GM18870 (cell line): Measurements from ENCODE around the gene WDR48.

Experiments used
- ATAC-seq: cut with Tn5 transposase; IDR thresholded peaks from one replicate; pipeline ENCODE4 v1.9.1; 2021; ENCODE audit warnings: moderate library complexity; ENCODE audit not compliant: unreplicated experiment

The WDR48 gene

DNA sequence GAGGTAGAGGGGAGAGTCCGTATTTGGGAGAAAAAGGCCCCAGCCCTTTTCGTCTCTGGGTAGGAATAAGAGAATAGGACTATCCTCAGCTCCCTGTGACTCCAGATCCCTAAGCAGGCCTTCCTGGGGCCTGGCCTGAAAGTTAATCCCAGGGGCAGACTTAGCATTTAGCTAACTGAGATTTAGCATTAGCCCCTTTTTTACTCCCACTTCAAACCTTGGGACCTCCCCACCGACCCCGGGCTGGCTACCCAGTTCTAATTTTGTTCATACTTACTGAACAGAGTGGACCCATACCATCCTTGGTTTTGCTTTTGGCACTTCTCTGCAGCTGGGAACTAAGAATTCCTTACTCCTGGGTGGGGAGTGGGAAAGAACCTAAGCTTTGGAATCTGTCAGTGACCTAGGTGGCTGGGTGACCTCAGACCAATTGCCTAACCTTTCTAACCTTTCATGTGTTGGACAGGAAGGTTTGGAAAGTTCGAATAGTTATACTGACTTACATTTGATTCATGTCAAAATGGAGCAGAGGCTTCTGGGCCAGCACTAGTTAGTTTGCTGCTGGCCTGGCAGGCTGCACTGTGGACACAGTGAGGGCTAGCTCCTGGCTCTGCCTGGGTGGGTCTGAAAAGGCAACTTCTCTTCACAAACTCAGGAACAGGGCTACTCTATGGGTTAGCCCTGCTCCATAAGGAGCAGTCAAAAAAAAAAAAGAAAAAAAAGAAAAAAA, 67.3 kb downstream of the WDR48 start:
- ATAC-seq = no peak

DNA sequence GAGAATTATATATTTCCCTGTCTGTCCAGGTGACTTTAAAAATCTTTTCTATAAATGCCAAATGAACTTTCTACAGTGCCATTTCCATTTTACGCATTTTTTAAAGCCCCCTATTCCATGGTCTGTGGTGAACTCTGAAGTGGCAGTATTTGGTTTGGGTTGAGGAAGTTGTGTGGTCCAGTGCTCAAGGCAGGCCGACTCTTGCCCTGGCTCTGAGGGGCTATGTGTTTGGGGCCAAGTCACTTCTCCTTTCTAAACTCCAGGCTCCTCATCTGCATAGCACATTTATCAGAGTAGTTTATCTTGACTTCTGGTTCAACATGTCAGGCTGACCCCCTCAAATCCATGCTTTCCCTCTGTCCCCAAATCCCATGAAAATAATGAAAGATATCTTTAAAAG, 69.8 kb downstream of the WDR48 start:
- no peak for ATAC-seq

DNA sequence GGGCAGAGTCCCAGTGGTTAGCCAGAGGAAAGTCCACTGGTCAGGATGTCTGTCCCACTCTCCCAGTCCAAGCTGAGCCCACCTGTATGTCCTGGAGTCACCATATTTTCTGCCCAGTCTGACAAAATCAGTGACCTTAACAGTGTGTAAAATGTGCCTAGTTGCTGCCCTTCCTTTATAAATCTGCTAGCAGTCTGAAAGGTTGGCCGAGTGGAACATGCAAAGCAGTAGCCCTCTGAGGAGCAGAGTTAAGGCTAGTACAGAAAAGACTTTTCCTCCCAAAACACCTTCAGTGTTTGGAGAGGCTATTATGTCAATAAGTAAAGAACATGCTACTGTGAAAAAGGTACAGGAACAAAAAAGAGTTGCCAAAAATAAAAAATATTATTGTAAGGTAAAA, 71.0 kb downstream of the WDR48 start:
- no peak for ATAC-seq

DNA sequence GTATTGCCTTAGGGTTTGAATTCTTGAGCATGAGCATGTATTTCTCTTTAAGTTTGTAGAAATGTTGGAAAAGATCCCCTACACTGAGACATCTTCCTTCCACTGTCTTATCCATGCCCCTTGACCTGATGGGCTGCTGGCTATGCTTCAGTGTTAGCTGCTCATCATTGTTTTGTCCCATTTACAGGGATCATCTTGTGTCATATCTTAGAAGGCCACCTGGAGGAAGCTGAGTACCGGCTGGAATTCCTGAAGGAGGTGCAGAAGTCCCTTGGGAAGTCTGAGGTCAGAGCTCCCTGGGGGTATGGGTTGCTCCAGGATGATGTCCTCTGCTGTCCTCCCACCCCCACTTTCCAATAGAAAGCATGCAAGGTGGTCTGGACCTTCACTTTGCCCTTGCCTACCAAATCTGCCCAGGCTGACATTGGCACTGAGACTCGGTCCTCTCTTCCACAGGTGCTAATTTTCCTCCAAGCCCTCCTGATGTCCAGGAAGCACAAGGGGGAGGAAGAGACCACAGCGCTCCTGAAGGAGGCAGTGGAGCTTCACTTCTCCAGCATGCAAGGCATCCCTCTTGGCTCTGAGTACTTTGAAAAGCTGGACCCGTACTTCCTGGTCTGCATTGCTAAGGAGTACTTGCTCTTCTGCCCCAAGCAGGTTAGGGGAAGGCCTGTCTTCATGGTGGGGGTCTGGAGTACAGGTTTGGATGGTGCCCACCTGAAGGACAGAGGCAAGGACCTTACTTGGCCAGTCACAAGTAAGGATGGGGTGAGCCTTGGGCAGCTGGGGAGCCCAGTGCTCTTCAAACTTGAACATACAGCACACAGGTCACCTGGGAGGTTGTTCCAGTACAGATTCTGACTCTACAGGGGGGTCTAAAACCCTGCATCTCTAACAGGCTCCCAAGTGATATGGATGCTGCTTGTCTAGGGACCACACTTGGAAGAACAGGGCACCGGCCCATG, 73.3 kb downstream of the WDR48 start:
- no peak for ATAC-seq

DNA sequence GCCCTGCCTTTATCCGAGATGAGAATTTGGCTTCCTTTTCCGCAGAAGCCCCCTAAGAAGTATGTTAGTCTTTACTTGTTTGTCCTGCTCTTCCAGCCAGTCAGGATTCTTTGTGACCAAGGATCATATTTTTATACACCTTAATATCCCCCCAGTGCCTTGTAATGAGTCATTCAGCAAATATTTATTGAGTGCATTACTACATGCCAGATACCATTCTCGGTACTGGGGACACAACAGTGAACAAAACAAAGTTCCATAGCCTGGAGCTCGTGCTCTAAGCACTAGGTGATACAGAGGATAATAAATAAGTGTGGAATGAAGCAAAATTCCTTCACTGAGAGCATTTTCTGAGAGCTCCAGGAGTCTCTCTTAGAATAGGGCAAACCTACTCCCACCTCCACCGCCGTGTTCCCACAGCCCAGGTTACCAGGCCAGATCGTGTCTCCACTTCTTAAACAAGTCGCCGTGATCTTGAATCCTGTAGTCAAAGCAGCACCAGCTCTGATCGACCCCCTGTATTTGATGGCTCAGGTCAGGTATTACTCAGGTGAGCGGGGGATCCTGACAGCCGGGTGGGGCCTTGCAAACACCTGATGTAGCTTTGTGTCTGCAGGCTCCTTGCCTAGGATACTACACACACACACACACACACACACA, 74.2 kb downstream of the WDR48 start:
- ATAC-seq = no peak

DNA sequence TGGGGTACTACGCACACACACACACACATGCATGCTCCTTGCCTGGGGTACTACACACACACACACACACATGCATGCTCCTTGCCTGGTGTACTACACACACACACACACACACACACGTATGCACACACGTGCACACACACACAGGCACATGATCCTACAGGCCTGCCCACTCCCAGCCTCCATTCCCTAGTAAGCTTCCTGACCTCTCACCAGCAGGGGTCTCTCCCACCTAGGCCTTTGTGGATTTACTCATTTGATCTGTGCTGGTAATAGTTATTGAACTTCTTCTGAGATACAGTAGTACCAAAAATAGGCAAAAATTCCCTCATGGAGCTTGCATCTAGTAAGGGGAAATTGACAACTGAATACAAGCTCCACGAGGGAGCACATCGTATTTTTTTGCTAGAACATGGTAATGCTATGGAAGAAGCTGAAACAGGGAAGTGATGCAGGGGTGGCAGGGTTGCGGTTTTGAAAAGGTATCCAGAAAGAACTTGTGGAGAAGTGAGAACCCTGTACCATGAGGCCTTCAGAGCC, 74.8 kb downstream of the WDR48 start:
- no peak for ATAC-seq

DNA sequence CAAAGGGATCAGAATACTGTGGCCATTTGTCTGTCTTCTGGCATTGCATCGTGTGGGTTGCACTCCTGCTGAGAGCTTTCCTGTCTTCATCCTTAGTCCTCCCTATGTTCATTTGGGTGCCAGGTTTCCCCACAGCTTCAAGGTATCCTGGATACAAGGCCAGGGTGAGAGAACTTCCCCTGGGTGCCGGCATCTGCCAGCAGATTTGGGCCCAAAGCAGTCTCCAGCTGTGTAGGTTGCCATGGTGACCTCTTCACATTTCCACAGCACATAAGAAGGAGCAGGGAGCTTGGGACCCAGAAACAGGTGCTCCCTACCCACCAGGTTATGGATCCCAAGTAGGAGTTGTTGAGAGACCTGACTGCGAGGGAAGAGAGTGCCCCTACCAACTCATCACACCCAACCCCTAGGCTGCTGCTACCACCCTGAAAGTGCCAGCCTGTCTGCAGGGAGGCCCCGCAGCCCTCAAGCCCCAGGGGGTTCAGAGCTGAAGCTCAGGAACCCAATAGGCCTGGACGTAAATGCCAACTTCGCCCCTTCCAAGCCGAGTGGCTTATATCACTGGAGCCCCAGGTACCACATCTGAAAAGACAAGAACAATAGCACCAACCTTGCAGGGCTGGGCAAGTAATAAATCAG, 75.6 kb downstream of the WDR48 start:
- ATAC-seq = no peak

DNA sequence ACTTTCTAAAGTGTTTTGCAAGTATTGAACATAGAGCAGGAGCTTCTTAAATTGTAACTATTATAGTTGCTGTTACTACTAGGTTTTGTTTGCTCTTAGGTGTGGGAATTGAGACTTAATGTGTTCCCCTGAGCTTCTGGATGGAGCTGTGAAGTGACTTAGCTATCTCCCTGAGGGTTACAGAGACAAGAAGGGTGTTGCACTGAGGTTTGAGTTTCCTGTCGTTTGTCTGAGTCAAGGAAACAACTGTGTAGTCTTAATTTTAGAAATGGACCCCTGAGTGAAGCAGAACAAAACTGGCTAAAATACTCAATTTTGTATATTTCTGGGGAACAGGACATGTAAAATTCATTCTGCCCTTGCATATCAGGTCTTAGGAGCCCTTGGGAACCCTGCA, 76.1 kb downstream of the WDR48 start:
- ATAC-seq = no peak

DNA sequence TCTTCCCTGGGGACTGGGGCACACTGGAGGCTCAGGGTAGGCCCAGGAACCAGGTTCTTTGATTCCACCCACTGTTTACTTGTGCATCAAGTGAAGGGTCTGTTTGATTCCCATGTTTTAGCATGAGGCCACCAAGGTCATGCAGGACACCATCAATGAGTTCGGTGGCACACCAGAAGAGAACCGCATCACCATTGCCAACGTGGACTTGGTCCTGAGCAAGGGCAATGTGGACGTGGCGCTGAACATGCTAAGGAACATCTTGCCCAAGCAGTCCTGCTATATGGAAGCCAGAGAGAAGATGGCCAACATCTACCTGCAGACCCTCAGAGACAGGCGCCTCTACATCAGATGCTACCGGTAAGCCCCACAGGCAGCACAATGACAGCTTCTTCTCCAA, 77.1 kb downstream of the WDR48 start:
- ATAC-seq = no peak

DNA sequence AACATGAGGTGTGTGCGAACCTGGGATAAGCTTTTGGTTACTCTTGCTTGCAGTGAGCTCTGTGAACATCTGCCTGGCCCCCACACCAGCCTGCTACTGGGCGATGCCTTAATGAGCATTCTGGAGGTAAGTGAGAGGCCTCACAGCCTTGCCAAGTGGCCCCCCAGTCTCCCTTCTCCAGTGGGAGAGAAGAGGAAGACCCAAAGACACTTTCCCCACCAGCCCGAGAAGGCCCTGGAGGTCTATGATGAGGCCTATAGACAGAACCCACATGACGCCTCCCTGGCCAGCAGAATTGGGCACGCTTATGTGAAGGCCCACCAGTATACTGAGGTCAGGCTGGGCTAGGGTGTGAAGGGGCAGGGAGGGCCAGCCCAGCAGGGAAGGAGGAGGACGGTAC, 78.2 kb downstream of the WDR48 start:
- ATAC-seq = no peak

DNA sequence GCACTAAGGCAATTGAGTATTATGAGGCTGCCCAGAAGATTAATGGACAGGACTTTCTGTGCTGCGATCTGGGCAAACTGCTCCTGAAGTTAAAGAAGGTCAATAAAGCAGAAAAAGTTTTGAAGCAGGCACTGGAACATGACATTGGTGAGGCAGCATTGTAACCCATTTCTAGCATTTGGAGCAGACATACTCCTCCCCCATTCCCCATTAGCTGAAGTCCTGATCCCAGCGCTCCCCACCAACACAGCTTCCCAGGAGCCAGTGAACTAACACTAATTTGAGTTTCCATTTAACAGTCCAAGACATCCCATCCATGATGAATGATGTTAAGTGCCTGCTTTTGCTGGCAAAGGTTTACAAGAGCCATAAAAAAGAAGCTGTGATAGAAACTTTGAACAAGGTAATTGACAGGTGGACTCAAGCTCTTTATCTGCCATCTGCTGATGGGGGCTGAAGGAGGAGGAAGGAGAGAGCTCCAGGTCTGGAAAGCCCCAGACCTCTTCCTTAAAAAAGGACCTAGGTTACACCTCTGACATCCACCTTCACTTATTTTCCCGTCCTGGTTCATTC, 79.0 kb downstream of the WDR48 start:
- no peak for ATAC-seq

DNA sequence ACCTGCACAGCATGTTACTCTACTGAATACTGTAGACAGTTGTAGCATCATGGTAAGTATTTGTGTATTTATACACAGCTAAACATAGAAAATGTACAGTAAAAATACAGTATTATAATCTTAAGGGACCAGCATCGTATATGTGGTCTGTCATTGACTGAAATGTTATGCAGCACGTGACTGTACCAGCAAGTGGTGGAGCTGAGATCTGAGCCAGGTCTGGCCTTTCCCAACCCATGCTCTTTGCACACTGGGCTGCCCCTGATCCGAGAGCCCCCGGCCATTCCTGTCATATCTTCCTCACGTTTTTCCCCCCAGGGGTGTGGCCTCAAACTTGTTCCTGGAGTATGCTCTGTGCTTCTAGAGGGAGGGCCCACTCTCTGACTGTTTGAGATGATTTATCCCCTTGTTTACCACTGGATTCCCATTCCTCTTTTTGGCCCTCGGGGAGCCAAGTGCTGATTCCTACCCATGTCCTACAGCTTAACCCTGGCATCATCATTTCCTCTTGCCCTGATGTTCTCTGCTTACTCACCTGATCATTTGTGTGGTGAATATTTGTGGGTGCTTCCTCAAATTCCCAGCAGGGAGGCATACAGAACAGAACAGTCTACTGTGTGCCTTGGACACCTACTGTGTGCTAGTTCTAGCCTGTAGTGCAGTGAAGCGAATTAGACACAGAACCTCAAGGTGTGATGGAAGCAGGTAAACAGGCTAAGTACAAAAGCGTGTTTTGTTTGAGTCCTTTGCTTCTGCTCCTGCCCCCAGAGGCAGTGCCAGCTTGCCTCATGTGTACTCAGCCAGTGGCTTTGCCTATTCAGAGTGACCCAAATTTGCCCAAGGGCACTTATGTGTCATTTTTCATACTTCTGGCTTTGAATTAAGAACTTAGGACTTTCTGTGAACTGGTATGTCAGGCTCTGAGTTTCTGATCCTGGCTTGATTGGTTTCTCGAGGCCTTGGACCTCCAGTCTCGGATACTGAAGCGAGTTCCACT, 80.6 kb downstream of the WDR48 start:
- ATAC-seq = no peak

DNA sequence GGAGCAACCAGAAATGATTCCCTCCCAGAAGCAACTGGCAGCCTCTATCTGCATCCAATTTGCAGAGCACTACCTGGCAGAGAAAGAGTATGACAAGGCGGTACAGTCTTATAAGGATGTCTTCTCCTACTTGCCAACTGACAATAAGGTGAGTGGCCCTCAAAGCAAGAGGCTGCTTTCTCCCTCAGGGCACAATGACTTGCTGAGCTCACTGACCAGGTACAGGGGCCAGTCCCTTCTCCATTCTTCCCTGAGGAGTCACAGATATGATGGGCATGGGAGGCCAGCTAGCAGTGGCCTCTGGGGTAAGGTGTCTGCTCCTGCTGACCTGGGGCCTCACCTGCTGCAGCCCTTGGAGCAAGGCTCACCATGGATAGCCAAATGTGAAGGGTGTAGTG, 81.3 kb downstream of the WDR48 start:
- no peak for ATAC-seq

DNA sequence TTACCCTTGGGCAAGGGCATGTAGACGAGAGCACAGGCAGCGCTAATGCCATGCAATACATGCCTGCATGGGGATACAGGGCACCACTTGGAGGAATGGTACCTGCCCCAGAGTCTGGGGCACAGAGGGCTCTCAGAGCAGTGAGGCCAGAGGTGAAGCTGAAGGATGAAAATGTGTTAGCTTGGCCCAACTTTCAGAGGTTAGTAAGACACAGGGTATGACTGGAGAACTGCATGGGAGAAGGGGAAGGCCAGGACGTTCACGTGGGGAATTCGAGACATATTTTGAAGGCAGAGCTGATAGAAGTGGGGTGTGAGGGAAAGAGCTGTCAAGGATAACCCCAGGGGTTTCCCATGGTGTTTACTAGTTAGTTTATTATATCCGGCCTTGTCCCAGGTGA, 82.0 kb downstream of the WDR48 start:
- no peak for ATAC-seq

DNA sequence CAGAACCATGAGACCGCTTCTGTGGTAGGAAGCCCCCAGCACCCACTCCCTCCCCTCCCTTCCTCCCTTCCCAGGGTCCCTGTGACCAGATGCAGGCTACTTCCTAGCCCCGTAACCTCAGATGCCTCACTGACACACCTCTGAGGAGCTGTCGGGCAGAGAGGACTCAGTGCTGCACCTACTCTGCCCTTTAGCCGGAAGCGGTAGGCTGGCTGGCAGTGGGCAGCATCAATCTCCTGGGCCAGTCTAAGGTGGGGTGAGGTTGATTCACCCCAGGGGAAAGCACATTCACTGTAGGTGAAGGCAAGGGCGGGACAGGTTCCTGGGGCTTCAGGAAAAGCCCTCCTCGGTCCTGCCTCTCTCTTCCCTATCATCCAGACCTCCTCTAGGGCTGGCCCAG, 82.5 kb downstream of the WDR48 start:
- ATAC-seq = no peak

DNA sequence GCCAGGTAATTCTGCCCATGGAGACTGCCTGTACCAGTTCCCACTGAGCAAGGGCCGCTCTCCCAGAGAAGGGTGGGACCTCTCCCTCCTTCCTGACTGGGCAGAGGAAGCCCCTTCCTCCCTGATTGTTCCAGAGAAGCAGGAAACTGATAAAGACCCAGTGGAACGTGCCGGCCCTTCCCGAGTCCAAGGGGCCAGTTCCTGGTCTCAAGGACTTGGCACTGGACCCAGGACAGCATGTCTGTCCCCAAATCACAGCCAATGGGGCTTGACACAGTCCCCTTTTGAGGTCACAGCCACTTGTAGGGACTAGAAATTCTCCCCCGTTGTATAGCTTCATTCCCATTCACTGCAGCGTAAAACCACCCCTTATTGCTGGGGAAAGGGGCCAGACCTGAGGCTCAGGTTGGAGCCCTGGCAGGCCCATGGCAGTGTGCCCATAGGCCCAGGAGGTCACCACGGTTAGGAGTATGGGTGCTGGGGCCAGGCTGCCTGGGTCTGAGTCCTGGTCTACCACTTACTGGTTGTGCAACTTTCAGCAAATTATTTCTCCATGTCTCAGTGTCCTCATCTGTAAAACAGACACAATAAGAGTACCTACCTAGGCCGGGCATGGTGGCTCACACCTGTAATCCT, 83.5 kb downstream of the WDR48 start:
- ATAC-seq = no peak

DNA sequence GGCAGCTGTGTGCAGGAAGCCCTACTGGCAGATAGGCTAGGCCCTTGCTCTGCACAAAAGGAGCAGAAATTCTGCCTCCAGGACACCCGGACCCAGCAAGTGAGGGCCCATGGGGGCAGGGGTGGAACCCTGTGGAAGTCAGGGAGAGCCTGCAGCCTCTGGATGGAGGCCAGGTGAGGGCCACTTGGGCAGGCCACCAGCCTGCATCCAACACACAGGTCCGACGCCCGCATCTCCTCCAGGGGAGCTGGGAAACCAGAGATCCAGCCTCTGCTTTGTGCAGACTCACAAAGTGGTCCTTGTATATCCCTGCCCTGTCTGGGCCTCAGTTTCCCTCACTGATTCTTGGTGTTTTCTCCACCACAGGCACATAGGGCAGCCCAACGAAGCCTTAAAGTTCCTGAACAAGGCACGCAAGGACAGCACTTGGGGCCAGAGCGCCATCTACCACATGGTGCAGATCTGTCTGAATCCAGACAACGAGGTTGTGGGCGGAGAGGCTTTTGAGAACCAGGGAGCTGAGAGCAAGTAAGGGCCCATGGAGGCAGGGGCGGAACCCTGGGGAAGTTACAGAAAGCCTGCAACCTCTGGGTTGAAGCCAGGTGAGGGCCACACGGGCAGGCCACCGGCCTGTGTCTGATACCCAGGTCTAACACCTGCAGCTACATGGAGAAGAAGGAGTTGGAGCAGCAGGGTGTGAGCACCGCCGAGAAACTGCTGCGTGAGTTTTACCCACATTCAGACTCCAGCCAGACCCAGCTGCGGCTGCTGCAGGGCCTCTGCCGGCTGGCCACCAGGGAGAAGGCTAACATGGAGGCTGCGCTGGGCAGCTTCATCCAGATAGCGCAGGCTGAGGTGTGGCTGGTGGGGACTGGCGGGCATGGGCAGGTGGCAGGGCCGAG, 85.0 kb downstream of the WDR48 start:
- no peak for ATAC-seq

DNA sequence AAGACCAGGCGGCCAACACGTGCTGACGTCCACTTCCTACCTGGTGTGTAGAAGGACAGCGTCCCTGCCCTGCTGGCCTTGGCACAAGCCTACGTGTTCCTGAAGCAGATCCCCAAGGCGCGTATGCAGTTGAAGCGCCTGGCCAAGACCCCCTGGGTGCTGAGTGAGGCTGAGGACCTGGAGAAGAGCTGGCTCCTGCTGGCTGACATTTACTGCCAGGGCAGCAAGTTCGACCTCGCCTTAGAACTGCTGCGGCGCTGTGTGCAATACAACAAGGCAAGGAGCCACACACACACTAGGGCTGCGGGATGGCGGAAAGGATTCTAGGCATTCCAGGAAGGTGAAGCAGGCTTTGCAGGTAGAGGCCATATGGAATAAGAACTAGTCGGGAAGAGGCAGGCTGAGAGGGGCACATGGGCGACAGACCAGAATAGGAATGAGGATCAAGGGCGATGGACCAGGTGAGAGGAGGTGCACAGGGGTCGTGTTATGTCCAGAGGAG, 85.7 kb downstream of the WDR48 start:
- no peak for ATAC-seq
